ENCODE measurements around the gene AK1.

AK1 gene

GRCh38 chr9:127892831-127893230, 15.4 kb upstream of the AK1 start:
- TF ChIP-seq TAF1 (IDR thresholded peaks at IDR 0.05; ENCODE audit: borderline replicate concordance, insufficient read depth, low read length) (no peak), POLR2AphosphoS5 (IDR thresholded peaks at IDR 0.05; ENCODE audit: low read depth, low read length) (no peak), SIN3A (IDR thresholded peaks at IDR 0.05; ENCODE audit: borderline replicate concordance, insufficient read depth, low read length) (no peak)

- TF ChIP-seq POLR2AphosphoS5 (IDR thresholded peaks at IDR 0.05; ENCODE audit: low read depth, low read length): no peak
- no peak for TF ChIP-seq SIN3A (IDR thresholded peaks at IDR 0.05; ENCODE audit: borderline replicate concordance, insufficient read depth, low read length)
- no peak for TF ChIP-seq REST (IDR thresholded peaks at IDR 0.05; ENCODE audit: insufficient read depth in 1 of 2, low read depth in 2 of 2, low read length in 2 of 2)
- TF ChIP-seq TAF1 (IDR thresholded peaks at IDR 0.05; ENCODE audit: borderline replicate concordance, insufficient read depth, low read length): no peak
- no peak for TF ChIP-seq FOXP2 (optimal IDR thresholded peaks at IDR 0.05; ENCODE audit: borderline replicate concordance, extremely low read depth, extremely low read length, insufficient read depth)
These were observed 12.6 kb upstream of the AK1 start for GRCh38 chr9:127890053-127890452.

GRCh38 chr9:127887792-127888191, 10.3 kb upstream of the AK1 start:
- TF ChIP-seq POLR2AphosphoS5 (IDR thresholded peaks at IDR 0.05; ENCODE audit: low read depth, low read length) (no peak), TAF1 (IDR thresholded peaks at IDR 0.05; ENCODE audit: borderline replicate concordance, insufficient read depth, low read length) (no peak), SIN3A (IDR thresholded peaks at IDR 0.05; ENCODE audit: borderline replicate concordance, insufficient read depth, low read length) (no peak), FOXP2 (optimal IDR thresholded peaks at IDR 0.05; ENCODE audit: borderline replicate concordance, extremely low read depth, extremely low read length, insufficient read depth) (no peak), REST (IDR thresholded peaks at IDR 0.05; ENCODE audit: insufficient read depth in 1 of 2, low read depth in 2 of 2, low read length in 2 of 2) (no peak)

- TF ChIP-seq TAF1 (IDR thresholded peaks at IDR 0.05; ENCODE audit: borderline replicate concordance, insufficient read depth, low read length) (no peak), POLR2AphosphoS5 (IDR thresholded peaks at IDR 0.05; ENCODE audit: low read depth, low read length) (no peak), FOXP2 (optimal IDR thresholded peaks at IDR 0.05; ENCODE audit: borderline replicate concordance, extremely low read depth, extremely low read length, insufficient read depth) (no peak), REST (IDR thresholded peaks at IDR 0.05; ENCODE audit: insufficient read depth in 1 of 2, low read depth in 2 of 2, low read length in 2 of 2) (no peak), SIN3A (IDR thresholded peaks at IDR 0.05; ENCODE audit: borderline replicate concordance, insufficient read depth, low read length) (no peak)
These were observed 9.0 kb upstream of the AK1 start for GRCh38 chr9:127886401-127886972.

GRCh38 chr9:127885508-127886281, 8.2 kb upstream of the AK1 start:
- TF ChIP-seq FOXP2 (optimal IDR thresholded peaks at IDR 0.05; ENCODE audit: borderline replicate concordance, extremely low read depth, extremely low read length, insufficient read depth) (no peak), POLR2AphosphoS5 (IDR thresholded peaks at IDR 0.05; ENCODE audit: low read depth, low read length) (no peak), SIN3A (IDR thresholded peaks at IDR 0.05; ENCODE audit: borderline replicate concordance, insufficient read depth, low read length) (no peak), TAF1 (IDR thresholded peaks at IDR 0.05; ENCODE audit: borderline replicate concordance, insufficient read depth, low read length) (no peak), REST (IDR thresholded peaks at IDR 0.05; ENCODE audit: insufficient read depth in 1 of 2, low read depth in 2 of 2, low read length in 2 of 2) (no peak)
